NCI-H82 (cell line): ENCODE data around the gene NF2.
A peak's percentile ranks its signal among the peaks of the same experiment; 100 is the strongest.
"Not testable (repeated sequence)": the region's sequence is repeated elsewhere in the genome, so short reads cannot be mapped to it uniquely, and the experiment has no call there.

Experiments used
- DNase-seq: peaks from one replicate; lab custom pipeline; 2025; lab: John Stamatoyannopoulos, UW

Gene NF2

DNA sequence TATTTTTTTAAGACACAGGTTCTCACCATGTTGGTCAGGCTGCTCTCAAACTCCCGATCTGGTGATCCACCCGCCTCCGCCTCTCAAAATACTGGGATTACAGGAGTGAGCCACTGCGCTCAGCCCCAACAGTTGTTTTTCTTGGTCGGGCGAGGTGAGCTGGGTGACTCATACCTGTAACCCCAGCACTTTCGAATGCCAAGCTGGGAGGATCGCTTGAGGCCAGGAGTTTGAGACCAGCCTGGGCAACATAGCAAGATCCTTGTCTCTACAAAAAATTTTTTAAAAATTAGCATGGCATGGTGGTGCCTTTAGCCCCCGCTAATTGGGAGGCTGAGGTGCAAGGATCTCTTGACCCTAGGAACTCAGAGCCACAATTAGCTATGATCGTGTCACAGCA is 7.0 kb upstream of the NF2 start:
- no peak for DNase-seq

DNA sequence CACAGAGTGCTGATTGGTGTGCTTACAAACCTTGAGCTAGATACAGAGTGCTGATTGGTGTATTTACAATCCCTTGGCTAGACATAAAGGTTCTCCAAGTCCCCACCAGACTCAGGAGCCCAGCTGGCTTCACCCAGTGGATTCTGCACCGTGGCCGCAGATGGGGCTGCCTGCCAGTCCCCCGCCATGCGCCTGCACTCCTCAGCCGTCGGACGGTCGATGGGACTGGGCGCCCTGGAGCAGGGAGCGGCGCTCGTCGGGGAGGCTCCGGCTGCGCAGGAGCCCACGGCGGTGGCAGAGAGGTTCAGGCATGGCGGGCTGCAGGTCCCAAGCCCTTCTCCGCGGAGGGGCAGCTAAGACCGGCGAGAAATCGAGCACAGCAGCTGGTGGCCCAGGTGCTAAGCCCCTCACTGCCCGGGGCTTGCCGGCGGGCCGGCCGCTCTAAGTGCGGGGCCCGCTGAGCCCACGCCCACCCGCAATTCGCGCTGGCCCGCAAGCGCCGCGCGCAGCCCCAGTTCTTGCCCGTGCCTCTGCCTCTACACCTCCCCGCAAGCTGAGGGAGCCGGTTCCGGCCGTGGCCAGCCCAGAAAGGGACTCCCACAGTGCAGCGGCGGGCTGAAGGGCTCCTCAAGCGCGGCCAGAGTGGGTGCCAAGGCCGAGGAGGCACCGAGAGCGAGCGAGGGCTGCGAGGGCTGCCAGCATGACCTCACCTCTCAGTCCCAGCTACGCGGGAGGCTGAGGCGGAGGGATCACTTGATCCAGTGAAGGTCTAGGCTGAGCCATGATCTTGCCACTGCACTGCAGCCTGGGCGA is 5.4 kb upstream of the NF2 start:
- DNase-seq = not testable (repeated sequence)

DNA sequence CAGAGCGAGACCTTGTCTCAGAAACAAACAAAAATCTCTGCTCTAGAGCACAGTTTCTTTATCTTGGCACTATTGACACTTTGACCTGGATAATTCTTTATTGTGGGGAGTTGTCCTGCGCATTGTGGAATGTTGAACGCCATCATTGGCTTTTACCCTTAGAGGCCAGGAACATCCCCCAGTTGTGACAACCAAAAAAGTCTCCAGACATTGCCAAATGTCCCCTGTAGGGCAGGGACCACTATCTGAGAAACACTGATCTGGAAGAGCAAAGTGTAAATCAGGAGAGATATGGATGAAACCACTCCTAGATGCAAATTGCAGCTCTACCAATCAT is 4.8 kb upstream of the NF2 start:
- DNase-seq = no peak

DNA sequence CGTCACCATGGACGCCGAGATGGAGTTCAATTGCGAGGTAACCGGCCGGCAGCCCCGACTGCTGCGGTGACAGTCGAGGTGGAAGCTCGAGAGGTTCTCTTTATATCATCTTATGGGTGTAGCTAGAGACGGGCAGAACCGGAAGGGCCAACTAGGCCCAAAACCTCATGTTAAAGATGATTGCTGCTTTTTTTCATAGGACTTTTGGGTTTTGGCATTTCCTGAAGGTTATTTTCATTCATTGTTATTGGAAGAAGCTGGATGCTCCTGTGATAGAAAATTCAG is 585 bp downstream of the NF2 start:
- no peak for DNase-seq

DNA sequence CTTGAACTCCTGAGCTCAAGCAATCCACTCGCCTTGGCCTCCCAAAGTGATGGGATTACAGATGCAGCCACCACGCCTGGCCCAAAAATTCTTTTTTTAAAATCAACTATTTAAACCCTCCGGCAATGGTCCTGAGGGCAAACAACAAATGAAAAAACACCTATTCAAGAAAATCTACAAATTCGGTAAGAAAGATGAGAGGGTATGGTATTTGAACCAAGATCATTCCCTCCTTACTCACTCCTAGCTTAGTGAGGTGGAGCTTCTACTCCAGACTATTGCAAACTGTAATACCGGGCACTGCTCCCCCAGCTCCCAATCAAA is 2.1 kb downstream of the NF2 start:
- DNase-seq = no peak

DNA sequence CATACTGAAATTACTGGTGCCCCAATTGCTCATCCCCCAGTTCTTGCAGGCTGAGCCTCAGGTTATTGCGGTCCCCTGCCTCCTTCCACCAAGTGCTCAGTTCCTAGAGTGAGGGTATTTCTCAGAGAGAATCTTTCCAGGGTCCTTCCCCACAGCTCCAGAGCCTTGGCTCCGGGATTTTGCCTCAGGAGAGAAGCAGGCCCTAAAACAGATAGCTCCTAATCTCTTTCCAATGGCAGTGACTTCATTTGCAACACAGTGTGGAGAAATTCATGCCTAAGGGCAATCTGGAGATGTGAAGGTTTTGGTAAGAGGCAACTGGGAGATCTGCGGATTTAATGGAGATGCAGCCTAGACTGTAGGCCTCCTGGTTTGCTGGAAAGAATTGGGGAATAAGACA is 2.9 kb downstream of the NF2 start:
- DNase-seq = no peak

DNA sequence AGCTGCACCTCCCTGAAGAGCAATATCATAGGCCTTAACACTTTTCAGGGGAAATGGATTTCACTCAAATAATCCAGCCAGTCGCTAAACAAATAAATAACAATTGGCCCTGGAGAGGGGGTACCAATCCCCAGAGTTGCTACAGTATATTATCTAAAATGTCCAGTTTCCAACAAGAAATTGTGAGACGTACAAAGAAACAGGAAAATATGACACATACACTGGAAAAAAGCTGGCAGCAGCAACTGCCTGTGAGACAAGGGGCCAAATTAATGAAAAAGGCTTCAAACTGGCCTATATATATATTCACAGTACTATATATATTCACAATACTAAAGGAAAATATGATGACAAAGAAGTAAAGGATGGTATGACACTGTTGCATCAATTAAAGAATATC is 4.0 kb downstream of the NF2 start:
- no peak for DNase-seq

DNA sequence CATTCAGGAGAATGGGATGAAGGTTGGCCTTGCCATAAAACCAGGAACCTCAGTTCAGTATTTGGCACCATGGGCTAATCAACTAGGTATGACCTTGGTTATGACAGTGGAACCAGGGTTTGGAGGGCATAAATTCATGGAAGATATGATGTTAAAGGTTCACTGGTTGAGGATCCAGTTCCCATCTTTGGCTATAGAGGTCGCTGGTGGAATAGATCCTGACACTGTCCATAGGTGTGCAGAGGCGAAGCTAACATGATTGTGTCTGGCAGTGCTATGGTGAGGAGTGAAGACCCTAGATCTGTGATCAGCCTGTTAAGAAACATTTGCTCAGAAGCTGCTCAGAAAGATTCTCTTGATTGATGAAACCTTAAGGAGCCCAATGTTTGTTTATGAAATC is 5.7 kb downstream of the NF2 start:
- peak; percentile 12 for DNase-seq

DNA sequence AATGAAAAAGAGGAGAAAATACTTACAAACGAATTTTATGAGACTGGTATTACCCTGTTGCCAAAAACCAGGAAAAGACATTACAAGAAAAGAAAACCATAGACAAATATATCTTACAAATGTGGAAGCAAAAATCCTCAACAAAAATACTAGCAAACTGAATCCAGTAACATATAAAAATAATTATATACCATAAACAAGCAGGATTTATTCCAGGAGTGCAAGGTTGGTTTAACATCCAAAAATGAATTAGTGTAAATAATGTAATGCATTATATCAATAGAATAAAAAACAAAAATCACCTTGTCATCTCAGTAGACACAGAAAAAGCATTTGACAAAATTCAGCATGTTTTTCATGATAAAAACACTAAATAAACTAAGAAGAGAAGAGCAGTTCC is 7.3 kb downstream of the NF2 start:
- DNase-seq = no peak

DNA sequence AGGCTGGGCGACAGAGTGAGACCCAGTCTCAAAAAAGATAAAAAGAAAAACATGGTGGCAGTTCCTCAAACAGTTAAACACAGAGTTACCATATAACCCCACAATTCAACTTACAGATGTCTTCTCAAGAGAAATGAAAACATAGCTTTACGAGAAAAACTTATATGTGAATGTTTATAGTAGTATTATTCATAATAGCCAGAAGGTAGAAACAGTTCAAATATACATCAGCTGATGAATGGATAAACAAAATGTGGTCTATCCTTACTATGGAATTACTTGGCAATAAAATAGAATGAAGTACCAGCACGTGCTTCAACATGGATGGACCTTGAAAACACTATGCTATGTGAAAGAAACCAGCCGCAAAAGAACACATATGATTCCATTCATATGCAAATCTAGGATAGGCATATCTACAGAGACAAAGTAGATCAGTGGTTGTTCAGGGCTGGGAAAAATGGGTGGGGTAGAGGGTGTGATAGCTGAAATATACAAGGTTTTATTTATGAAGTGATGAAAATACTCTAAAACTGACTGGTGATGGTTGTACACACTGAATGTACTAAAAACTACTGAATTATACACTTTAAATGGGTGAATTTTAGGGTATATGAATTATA is 12.4 kb downstream of the NF2 start:
- DNase-seq = no peak

DNA sequence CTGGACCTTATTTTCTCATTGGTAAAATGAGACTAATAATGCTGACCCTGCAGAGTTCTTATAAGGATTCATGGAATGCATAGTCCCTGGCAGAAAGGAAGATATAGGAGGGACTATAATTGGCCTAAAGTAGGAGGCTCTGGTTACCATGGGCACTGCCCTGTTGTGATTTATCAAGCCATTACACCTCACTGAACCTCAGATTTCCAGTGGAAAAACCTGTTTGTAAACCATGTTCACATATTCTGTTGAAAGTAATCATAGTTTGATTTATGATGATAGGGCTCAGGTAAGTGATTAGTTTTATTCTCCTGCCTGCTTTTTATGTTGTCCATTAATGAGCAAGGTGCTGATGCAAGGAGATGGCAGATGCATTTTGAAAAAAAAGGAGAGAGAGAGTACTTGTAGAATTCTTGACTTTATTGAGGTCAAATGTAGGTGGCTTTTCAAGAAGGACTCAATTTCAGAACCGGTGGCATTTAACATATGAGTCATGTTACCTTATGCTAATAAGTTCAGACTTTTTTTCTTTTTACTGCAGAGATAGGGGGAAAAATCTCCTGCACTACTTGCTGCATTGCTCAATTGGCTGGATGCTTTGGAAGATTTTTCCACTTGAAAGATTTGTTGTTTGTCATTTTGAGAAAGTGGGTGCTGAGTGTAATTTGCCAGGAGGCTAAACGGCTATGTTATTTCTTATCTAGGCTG is 14.6 kb downstream of the NF2 start:
- no peak for DNase-seq

DNA sequence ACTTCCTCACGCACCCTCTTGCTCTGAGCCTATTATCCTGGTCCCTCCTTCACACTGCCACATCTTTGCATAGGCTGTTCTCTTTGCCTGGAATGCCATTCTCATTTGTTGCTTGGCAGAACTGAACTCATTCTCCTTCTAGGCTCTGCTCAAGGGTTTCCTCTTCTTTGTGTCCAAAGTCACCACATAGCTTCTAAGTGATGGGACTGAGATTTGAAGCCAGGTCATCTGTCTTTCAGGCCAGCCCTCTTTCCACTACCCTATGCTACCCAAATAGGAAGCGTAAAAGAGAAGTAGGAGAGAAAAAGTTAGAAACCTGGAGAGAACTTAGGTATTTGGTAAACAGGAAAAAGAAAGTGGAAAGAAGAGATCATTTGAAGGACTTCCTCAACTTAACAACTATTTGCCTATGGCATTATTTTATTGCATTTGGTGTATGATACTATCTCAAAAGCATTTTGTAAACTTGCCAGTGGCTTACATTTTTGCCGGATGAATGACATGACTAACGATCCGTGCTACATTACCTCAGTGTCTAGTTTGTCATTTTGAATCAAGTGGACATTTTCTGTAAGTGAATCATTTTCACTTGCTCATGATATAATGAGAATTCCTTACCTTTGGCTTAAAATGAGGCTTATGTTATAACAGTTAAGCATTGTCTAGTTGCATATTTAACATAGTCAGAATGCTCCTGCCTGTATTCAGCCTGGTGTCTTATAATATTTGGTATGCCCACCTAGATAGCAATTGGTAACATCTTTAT is 18.5 kb downstream of the NF2 start:
- no peak for DNase-seq

DNA sequence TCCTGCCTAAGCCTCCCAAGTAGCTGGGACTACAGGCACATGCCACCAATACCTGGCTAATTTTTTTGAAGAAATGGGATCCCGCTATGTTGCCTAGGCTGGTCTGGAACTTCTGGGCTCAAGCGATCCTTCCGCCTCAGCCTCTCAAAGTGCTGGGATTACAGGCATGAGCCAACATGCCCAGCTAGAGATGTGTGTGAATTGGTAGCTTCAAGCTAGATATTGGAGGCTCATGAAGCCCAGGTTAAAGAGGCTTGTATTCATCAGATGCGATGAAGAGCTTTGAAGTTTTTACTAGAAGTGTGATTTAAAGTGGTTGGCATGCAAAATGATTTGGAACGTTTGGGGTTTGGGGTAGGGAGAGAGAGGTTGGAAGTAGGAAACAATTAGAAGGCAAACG is 19.6 kb downstream of the NF2 start:
- no peak for DNase-seq

DNA sequence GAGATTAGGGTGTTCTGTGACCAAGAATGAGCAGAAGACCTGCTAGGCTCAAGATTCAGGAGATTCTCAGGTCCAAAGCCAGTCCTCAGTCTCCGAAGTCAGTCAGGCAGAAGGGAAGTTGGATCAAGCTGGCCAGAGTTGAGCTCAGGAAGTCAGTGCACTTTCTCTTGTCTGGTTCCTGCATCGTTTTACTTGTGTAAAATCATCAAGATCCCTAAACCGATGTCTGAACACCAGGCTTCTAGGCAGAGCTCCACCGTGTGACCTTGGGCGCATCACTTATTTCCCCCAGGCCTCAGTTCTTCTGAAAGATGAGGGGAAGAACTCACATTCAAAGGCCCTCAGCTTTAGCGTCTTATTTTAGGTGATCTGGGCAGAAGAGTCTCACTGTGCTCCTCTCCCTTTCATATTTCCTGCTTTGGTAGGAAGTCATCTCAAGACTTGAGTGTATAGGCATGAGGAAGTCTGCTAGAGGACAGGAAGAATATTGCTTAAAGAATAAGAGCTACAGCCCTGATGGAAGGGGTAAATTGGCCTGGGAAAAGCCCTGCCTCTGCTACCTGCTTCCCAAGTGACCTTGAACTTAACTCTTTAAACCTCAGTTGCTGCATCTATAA is 20.2 kb downstream of the NF2 start:
- DNase-seq = no peak

DNA sequence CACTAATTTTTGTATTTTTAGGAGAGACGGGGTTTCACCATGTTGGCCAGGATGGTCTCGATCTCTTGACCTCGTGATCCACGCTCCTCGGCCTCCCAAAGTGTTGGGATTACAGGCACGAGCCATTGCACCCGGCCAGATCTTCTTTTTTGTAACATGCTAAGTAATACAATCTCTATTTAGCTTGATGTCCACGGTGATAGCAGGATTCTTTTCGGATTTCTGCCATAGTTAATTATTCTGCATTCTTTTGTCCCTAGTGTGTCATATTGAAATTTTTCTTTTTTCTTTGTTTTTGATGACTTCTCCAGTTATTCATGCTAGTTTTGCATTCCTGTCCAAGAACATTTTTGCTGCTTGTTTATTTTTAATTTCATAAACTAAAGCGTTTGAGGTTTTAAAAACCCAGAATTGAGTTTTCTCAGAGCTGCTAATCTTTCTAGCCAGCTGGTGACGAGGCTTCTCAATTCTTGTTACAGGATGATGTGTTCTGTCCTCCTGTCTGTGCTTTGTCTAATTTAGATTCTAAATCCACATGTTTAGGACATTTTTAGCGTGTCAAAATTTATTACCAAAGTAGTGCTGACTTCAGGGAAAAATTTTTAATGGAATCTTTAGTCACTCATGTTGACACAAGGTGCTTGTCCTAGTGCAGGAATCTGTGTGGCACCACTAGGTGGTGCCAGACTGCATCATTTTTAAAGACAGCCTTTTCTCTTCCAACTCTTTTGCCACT is 21.8 kb downstream of the NF2 start:
- peak; percentile 59 for DNase-seq

DNA sequence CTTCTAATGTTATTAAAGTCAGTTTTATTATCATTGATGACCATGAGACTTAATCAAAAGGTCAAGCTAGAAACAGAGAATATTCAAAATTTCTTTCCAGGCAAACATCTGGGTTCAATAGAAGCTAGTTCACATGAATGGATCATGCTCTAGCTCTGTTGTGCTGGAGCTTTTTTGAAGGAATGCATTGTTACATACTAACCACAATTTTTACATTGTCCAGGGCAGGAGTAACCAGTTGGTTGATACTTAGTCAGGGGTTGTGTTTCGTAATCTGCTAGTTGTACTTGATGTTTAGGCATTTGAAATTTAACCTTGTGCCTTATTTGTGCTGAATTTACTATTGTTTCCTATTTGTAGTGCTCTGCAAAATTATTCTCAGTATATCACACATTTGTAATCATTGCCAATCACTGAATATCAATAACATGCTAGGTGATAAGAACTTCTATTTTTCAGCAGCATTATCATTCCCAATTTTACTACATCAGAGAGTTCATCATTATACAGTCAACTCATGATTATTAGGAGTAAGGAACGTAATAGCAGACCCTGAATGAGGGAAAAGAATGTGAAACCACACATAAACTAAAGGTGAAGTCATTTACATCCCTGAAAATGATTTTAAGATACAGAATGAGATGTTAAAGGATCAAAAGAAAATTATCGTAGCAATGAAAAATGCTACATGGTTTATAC is 23.2 kb downstream of the NF2 start:
- DNase-seq = no peak

DNA sequence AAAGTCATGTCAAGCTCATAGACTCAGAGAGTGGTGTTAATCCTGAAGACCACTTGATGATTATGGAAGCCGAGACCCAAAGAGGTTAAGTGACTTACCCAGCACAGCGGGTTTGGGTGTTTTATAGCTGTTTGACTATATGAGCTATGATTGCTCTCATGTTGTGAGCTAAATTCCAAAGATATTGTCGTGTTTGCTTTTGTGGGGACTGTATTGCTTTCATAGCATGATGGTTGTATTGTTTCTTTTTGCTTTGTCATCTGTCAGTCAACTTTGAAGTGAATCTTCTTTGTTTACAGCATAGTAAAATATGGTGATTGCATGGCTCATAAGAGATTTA is 23.7 kb downstream of the NF2 start:
- DNase-seq = no peak

DNA sequence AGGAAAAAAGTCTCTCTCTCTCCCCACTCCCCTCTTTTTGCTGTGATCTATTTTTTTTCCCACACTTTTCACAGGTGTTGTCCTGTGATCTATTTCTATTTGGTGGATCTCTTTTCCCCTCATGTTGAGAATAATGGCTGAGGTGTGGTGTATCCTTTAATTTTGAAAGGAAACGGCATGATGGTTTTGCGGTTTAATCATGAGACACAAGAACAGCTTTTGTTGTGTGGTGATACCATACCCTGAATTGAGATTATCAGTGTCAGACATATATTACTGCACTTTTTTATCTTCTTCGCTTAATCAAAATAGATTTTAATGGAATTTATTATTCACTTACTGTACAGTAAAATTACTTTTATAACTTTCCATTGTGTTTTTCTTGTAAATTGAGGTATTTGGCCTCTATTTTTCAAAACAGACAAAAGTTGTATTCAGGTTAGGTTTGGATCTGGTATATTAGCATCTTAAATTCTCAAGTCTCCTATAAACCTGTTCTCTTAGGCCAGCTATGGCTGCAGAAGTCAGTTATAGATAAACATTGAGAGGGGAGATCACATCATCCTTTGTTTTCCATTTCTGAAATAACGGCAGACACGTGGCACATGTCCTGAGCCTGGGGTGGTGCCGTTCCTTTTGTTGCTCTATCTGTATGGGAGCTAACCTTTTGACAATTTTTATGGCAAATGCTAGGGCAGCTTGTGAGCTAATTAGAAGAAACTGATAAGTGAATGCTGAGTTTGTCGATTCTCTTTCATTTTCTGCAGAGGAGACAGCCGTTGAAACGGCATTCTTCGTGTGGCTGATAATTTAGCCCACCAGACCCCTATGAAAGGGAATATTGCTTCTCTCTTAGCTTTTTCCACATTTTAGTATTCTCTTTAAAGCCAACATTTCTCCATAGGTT is 25.8 kb downstream of the NF2 start:
- no peak for DNase-seq

DNA sequence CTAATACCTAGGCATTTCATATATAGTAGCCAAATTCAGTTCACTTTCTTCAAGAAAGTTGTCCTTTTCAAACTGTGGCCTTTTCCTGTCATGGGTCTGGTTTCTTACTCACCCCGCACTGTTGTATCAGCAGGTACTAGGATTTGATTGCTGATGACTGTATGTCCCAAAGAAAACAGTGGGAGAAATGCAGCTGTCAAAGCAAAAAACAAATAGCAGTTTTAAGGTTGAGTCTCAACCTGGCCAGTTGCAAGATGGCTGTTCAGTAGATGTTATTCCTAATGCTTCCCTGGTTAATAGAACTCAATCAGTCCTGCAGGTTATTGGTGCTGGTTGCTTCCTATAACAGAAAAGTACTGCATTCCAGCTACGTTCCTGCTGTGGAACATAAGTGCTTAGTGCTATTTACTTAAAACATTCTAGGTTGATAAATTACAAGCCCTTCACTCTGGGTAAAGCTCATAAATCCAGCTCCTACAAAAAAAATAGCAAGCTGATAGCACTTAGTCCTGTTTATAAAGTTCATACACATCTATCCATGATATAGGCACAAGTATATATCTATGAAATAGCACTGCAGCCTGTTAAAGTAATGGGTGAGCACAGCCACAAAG is 26.6 kb downstream of the NF2 start:
- no peak for DNase-seq

DNA sequence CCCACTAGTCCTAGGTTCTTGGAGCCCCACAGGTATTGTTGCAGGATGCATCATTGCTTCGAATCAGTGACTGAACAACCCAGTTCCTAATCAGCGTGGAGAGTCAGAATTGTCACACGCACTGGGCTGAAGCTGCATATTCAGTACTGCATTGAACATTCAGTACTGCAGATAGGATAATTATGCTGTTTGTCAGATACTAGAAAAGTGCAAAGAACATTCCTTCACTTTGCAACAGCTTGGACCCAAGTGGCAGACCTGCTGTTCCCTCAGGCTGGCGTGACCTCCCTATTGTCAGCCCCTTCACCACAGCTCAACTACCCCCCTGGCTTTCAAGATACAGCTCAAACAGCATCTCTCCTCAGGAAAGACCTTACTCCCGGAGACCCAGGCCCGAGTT is 27.6 kb downstream of the NF2 start:
- no peak for DNase-seq
